ENCODE measurements around the gene TGM4. TPM values are rescaled to one million over a fixed set of nuclear protein-coding genes. Genes with fewer than 3 reads are reported as not detected.

TGM4 gene
- total RNA-seq, 1 donor from 2014 or later = not detected

DNA sequence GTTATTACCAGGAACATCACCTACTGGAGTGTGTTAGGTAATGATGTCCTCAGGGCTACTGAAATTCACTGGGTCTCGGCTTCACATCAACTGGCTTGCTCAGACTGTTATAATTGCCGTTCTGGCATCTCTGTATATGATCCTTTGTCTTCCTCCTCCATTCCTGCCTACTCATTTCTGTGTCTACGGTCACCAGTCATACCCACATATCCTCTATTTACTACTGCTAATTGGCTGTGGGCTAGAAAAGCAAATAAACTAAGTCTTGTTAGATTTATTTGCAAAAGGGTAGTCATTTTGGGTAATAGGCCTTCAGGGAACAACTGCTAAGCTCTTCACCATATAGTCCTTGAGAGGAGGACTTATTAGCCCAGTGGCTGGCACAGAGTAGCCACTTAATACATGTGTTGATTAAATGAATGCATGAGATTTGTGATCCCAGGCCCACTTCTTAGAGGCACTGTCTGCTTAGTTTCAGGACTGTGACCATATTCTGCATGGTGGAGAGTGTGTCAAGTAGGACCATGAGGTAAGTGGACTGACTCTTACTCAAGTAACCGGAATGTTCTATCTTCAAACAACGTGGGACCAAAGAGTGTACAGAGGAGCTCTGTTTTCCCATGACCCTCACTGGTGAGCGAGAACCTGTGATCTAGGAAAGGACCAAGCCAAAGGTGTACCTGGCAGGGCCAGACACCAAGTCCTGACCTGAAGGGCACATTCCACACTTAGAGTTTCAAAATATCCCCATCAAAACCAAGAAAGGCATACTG lies 88.4 kb downstream of the TGM4 start:
- Mint-ChIP-seq H3K27me3 (no peaks in the 10 kb centered on the region), H3K36me3 (ENCODE audit: low read depth) (peaks cover 21% of the 10 kb centered on the region), H3K4me3 (no peak overlapping the region), H3K4me1 (peaks cover 22% of the 10 kb centered on the region), H3K9me3 (no peaks in the 10 kb centered on the region), H3K27ac (no peak overlapping the region)
- DNase-seq (no peak), ATAC-seq (ENCODE audit: low read depth) (no peak)
- intact Hi-C loops (cut with micrococcal nuclease) = no loop called here
- TF ChIP-seq CTCF (IDR thresholded peaks at IDR 0.05) = no peak
- ChIA-PET CTCF (no interaction called here), POLR2A (no interaction called here)

- no peak for ATAC-seq (ENCODE audit: low read depth)
- POLR2A ChIA-PET = no interaction called here
- H3K4me3 Mint-ChIP-seq = no peak overlapping the region
Observed at GRCh38 chr3:44963571-44964325, 89.3 kb downstream of the TGM4 start.

More at GRCh38 chr3:44963571-44964325, 89.3 kb downstream of the TGM4 start:
- peaks cover 31% of the 10 kb centered on the region for H3K4me1 Mint-ChIP-seq
- no peak for TF ChIP-seq CTCF (IDR thresholded peaks at IDR 0.05)
- no peaks in the 10 kb centered on the region for H3K27me3 Mint-ChIP-seq
- intact Hi-C loops (cut with micrococcal nuclease) = no loop called here
- CTCF ChIA-PET = interaction anchor here (1.2 kb wide), 1 partner anchor 9 kb away, joined by 3 read pairs; no protein-coding TSS in a partner anchor
- no peaks in the 10 kb centered on the region for H3K9me3 Mint-ChIP-seq
- H3K36me3 Mint-ChIP-seq (ENCODE audit: low read depth) = peaks cover 13% of the 10 kb centered on the region
- no peak overlapping the region for H3K27ac Mint-ChIP-seq
- no peak for DNase-seq

Other genes starting within 250 kb of the TGM4 start
- 15.8 and 16.9 TPM in 2 replicates for gene ZNF197, start 249.6 kb upstream of the TGM4 start, total RNA-seq
- 13.9 and 17.5 TPM in 2 replicates for gene ZNF35, start 225.9 kb upstream of the TGM4 start, total RNA-seq
- 5.0 and 6.5 TPM in 2 replicates for gene ZNF502, start 161.9 kb upstream of the TGM4 start, total RNA-seq
- gene ZNF501, start 145.0 kb upstream of the TGM4 start, total RNA-seq = 6.2 and 6.5 TPM in 2 replicates
- 35.4 and 43.6 TPM in 2 replicates for gene KIAA1143, start 113.0 kb upstream of the TGM4 start, total RNA-seq
- gene KIF15, start 112.8 kb upstream of the TGM4 start, total RNA-seq = 2.4 and 3.1 TPM in 2 replicates
- 12.4 and 13.1 TPM in 2 replicates for gene TMEM42, start 12.7 kb upstream of the TGM4 start, total RNA-seq
- gene ZDHHC3, start 101.6 kb downstream of the TGM4 start, total RNA-seq = 38.5 and 43.4 TPM in 2 replicates
- 42.5 and 44.0 TPM in 2 replicates for gene EXOSC7, start 101.6 kb downstream of the TGM4 start, total RNA-seq
- not detected in 2 replicates for gene CLEC3B, start 151.7 kb downstream of the TGM4 start, total RNA-seq

Measured in activated B cell treated with CpG ODN at 0.5 μM for 24 hours (primary cell).